ENCODE measurements around the gene RASAL2. TPM values are rescaled to one million over a fixed set of nuclear protein-coding genes. Genes with fewer than 3 reads are reported as not detected.

Gene RASAL2
- total RNA-seq, 1 donor from 2014 or later = 44.2 TPM

GRCh38 chr1:178485541-178485981, 391.7 kb downstream of the RASAL2 start:
- no peak overlapping the region for H3K4me3 Mint-ChIP-seq (ENCODE audit: unreplicated experiment)
- H3K27ac Mint-ChIP-seq (ENCODE audit: unreplicated experiment) = no peak overlapping the region
- no peaks in the 10 kb centered on the region for H4K20me1 ChIP-seq (ENCODE audit: insufficient read depth, low read length)
- H3K4me3 ChIP-seq (ENCODE audit: insufficient read depth, low read depth, low read length) = no peak overlapping the region
- no peak overlapping the region for H3K4me2 ChIP-seq (ENCODE audit: low read length)
- H3K9me3 Mint-ChIP-seq (ENCODE audit: unreplicated experiment) = peaks cover 2% of the 10 kb centered on the region
- TF ChIP-seq CTCF (IDR thresholded peaks at IDR 0.05; ENCODE audit: insufficient read depth, low read depth, low read length) = no peak
- no peak for TF ChIP-seq EZH2 (IDR thresholded peaks at IDR 0.05; ENCODE audit: insufficient read depth, low read length)
- H3K9me3 ChIP-seq (ENCODE audit: insufficient read depth, low read depth, low read length) = no peaks in the 10 kb centered on the region
- H3K4me1 ChIP-seq (ENCODE audit: insufficient read depth, low read length) = peaks cover 2% of the 10 kb centered on the region
- H3K79me2 ChIP-seq (ENCODE audit: insufficient read depth, low read length) = no peaks in the 10 kb centered on the region
- no peak overlapping the region for H3K27ac ChIP-seq (ENCODE audit: low read depth, low read length)
- H3K9ac ChIP-seq (ENCODE audit: low read length) = no peak overlapping the region
- H3K36me3 Mint-ChIP-seq (ENCODE audit: low read depth, unreplicated experiment) = peaks cover 9% of the 10 kb centered on the region
- no peak overlapping the region for H2AFZ ChIP-seq (ENCODE audit: low read depth, low read length)
- FAIRE-seq (no peak), DNase-seq (ENCODE audit: low read depth) (no peak)
- no peaks in the 10 kb centered on the region for H3K27me3 ChIP-seq (ENCODE audit: insufficient read depth, low read length)
- no peaks in the 10 kb centered on the region for H3K27me3 Mint-ChIP-seq (ENCODE audit: low read depth, unreplicated experiment)
- peaks cover 3% of the 10 kb centered on the region for H3K4me1 Mint-ChIP-seq (ENCODE audit: low read depth, unreplicated experiment)
- no peaks in the 10 kb centered on the region for H3K36me3 ChIP-seq (ENCODE audit: insufficient read depth, low read length)

- Histone ChIP-seq H3K27me3 (ENCODE audit: insufficient read depth, low read length) (no peaks in the 10 kb centered on the region), H3K4me1 (ENCODE audit: insufficient read depth, low read length) (peaks cover 2% of the 10 kb centered on the region), H3K4me2 (ENCODE audit: low read length) (peak overlapping the region; percentile 71), H2AFZ (ENCODE audit: low read depth, low read length) (peak overlapping the region; percentile 47), H3K27ac (ENCODE audit: low read depth, low read length) (no peak overlapping the region), H3K4me3 (ENCODE audit: insufficient read depth, low read depth, low read length) (no peak overlapping the region), H3K79me2 (ENCODE audit: insufficient read depth, low read length) (no peaks in the 10 kb centered on the region), H4K20me1 (ENCODE audit: insufficient read depth, low read length) (no peaks in the 10 kb centered on the region), H3K9ac (ENCODE audit: low read length) (peak overlapping the region; percentile 16), H3K36me3 (ENCODE audit: insufficient read depth, low read length) (no peaks in the 10 kb centered on the region), H3K9me3 (ENCODE audit: insufficient read depth, low read depth, low read length) (no peaks in the 10 kb centered on the region)
- no peak for TF ChIP-seq CTCF (IDR thresholded peaks at IDR 0.05; ENCODE audit: insufficient read depth, low read depth, low read length)
- no peak for DNase-seq (ENCODE audit: low read depth)
- H3K4me1 Mint-ChIP-seq (ENCODE audit: low read depth, unreplicated experiment) = peaks cover 3% of the 10 kb centered on the region
- H3K9me3 Mint-ChIP-seq (ENCODE audit: unreplicated experiment) = peaks cover 2% of the 10 kb centered on the region
- no peak overlapping the region for H3K4me3 Mint-ChIP-seq (ENCODE audit: unreplicated experiment)
- FAIRE-seq = no peak
- H3K36me3 Mint-ChIP-seq (ENCODE audit: low read depth, unreplicated experiment) = peaks cover 9% of the 10 kb centered on the region
- H3K27ac Mint-ChIP-seq (ENCODE audit: unreplicated experiment) = no peak overlapping the region
- peaks cover 1% of the 10 kb centered on the region for H3K27me3 Mint-ChIP-seq (ENCODE audit: low read depth, unreplicated experiment)
Measured at GRCh38 chr1:178486100-178487069, 392.5 kb downstream of the RASAL2 start.
